Mesodermal cell (in vitro differentiated cells): ENCODE measurements around the gene CAPZA2. TPM values are rescaled to one million over a fixed set of nuclear protein-coding genes. Genes with fewer than 3 reads are reported as not detected.
A peak's percentile ranks its signal among the peaks of the same experiment; 100 is the strongest.
"Not testable (repeated sequence)": the region's sequence is repeated elsewhere in the genome, so short reads cannot be mapped to it uniquely, and the experiment has no call there.

ENCODE experiments used
- H3K27ac ChIP-seq: 2 replicates; pipeline ENCODE4 v1.7.0; 2013; ENCODE audit warnings: mild to moderate bottlenecking, low read depth, low read length, moderate library complexity; ENCODE audit not compliant: severe bottlenecking
- H3K36me3 ChIP-seq: 2 replicates; pipeline ENCODE4 v1.7.1; 2013; ENCODE audit warnings: mild to moderate bottlenecking, low read length, moderate library complexity; ENCODE audit not compliant: control insufficient read depth, insufficient read depth
- H3K4me1 ChIP-seq: one replicate; pipeline ENCODE4 v1.7.1; 2013; ENCODE audit warnings: mild to moderate bottlenecking, low read length; ENCODE audit not compliant: insufficient read depth, control insufficient read depth, poor library complexity, severe bottlenecking
- H3K4me3 ChIP-seq: 2 replicates; pipeline ENCODE4 v1.7.0; 2013; ENCODE audit warnings: low read length, control low read depth, mild to moderate bottlenecking; ENCODE audit not compliant: insufficient read depth, poor library complexity, severe bottlenecking; ENCODE audit errors: extremely low read depth
- H3K9me3 ChIP-seq: 2 replicates; pipeline ENCODE4 v1.7.1; 2013; ENCODE audit warnings: mild to moderate bottlenecking, low read length, moderate library complexity; ENCODE audit not compliant: control insufficient read depth
- WGBS, 2 experiments: methylation state at CpG; one replicate each; pipeline ENCODE4 v1.1.5; 2013; ENCODE audit warnings: missing lambda C conversion rate in 2 of 2; ENCODE audit not compliant: insufficient coverage in 2 of 2; 5-methylcytosine and 5-hydroxymethylcytosine counted together
- polyA plus RNA-seq, 2 experiments: library from polyadenylated mRNA; stranded (reverse); fragments of 50-300 nt; gene quantifications; one replicate each; pipeline ENCODE4 v1.2.3, GENCODE V29; 2013

The CAPZA2 gene
- polyA plus RNA-seq (2013, experiment 1 of 2), result 114 TPM
- polyA plus RNA-seq (2013, experiment 2 of 2), result 137 TPM

DNA sequence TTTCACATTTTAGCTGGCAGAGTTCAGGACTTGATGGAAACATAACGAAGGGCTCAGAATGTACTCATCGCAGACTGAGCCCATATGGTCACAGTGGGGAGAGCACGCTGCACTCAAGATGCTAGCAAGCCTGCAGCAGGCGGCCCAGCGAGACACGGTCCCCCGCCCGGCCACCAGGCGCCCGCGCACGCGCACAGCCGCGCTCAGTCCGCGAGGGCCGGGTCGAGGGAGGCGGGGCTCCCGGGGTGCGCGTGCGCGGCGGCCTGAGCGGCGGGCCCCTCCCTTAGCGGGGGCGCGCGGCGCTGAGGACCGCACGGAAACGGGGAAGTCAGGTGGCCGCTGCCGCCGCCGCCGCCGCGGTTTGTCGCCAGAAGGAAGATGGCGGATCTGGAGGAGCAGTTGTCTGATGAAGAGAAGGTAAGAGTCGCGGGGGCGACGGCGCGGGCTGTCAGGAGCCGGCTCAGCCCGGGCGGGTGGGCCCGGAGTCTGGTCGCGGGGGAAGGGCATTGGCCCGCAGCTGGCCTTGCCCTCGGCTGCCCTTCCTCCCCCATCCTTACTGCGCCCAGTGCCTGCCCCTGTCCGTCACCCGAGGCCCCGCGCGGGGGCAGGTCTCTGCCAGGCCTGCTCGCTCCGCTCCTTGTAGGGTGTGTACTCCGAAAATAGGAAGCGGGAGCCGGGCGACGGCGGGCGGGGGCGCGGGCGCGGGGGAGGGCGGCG lies at the start of gene CAPZA2:
CAPZA2 (plus strand) TSS at position 354 of the 717 bp plus-strand sequence; CDS start at position 379, 25 bp downstream.
- 0 to 2% methylated on average over 23 to 46 of the region's 80 CpGs for WGBS, 2 experiments

DNA sequence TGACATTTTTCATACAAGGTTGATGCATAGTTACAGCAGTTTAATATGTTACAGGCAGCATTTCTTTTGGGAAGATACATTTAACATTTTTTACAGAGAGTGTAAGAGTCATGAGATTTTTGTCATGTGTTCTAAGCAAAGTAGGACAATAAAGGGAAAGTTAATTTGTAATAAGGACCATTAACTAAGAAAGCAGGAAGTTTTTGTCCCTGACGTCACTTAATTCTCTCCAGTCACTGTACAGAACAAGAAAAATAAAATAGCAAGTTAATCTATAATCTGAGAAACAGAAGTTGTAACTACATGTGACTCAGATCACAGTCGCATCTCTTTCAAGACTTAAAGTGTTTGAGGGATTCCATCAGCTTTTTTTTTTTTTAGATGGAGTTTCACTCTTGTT lies 49.5 kb upstream of the CAPZA2 start:
- no peaks in the 10 kb centered on the region for H3K4me1 ChIP-seq

More for the DNA sequence above, at the start of gene CAPZA2:
- Histone ChIP-seq H3K4me1 (no peaks in the 10 kb centered on the region), H3K36me3 (peaks cover 5% of the 10 kb centered on the region), H3K27ac (peak within 1 kb of the TSS; percentile 86), H3K4me3 (peak within 1 kb of the TSS; percentile 89), H3K9me3 (no peaks in the 10 kb centered on the region)

DNA sequence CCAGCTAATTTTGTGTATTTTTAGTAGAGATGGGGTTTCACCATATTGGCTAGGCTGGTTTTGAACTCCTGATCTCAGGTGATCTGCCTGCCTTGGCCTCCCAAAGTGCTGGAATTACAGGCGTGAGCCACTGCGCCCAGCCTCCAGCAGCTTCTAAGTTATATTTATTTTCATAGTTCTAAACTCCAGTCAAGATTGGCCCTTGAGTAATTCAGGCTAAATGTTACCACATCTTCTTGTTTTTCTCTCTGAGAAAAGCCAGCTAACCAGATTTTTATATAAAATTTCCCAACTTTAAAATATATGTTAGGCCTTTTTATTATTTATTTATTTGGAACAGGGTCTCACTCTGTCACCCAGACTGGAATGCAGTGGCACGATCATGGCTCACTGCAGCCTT lies 49.0 kb upstream of the CAPZA2 start:
- not testable (repeated sequence) for H3K9me3 ChIP-seq, H3K27ac ChIP-seq, H3K36me3 ChIP-seq, H3K4me3 ChIP-seq, H3K4me1 ChIP-seq
- 83 to 93% methylated on average over 2 to 3 of the region's 3 CpGs for WGBS, 2 experiments

More for the DNA sequence above, 49.5 kb upstream of the CAPZA2 start:
- Histone ChIP-seq H3K27ac (no peak overlapping the region), H3K9me3 (no peaks in the 10 kb centered on the region), H3K36me3 (no peaks in the 10 kb centered on the region), H3K4me3 (no peak overlapping the region)
- WGBS, 2 experiments, result 89% methylated on average over 1 of the region's 2 CpGs; no CpG with 5 or more reads in 1 of the 2 experiments

DNA sequence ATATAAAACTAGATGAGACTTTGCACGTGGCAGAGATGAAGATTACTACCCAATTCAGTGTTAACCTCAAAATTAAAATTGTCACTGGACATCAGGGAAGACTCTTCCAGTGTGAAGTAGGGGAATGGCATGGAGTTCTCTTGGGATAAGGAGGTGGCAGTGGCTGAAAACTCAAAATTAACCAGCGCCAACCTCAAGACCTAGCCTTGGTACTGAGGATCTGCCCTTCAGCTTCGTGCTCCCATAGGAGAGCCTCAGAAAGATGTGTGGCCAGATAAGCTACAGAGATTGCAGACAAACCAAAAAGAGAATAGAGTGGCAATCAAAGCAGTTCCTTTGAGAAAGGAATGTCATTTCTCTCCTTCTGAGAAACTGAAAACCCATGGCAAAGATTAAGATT lies 47.3 kb upstream of the CAPZA2 start:
- H3K4me1 ChIP-seq, result no peaks in the 10 kb centered on the region
- H3K9me3 ChIP-seq, result no peaks in the 10 kb centered on the region
- no peak overlapping the region for H3K4me3 ChIP-seq
- H3K36me3 ChIP-seq, result no peaks in the 10 kb centered on the region
- no peak overlapping the region for H3K27ac ChIP-seq
- 60 to 91% methylated on average over 1 to 2 of the region's 3 CpGs for WGBS, 2 experiments

DNA sequence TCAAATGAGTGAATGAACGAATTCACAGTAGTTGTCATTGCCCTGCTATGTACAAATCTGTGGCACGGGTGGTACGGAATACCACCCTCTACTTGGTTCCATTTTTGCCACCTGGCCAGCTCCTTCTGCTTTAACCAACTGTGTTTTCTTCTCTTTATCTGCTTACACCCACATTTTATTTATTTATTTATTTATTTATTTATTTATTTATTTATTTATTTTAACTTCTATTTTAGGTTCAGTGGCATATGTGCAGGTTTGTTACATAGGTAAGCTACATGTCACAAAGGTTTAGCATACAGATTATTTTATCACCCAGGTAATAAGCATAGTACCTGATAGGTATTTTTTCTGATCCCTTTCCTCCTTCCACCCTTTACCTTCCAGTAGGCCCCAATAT lies 42.2 kb upstream of the CAPZA2 start:
- H3K9me3 ChIP-seq, result no peaks in the 10 kb centered on the region
- no peaks in the 10 kb centered on the region for H3K36me3 ChIP-seq
- no peak overlapping the region for H3K4me3 ChIP-seq
- no peaks in the 10 kb centered on the region for H3K4me1 ChIP-seq
- H3K27ac ChIP-seq, result no peak overlapping the region
- WGBS, 2 experiments, result 70 to 82% methylated on average over 2 to 3 of the region's 3 CpGs

DNA sequence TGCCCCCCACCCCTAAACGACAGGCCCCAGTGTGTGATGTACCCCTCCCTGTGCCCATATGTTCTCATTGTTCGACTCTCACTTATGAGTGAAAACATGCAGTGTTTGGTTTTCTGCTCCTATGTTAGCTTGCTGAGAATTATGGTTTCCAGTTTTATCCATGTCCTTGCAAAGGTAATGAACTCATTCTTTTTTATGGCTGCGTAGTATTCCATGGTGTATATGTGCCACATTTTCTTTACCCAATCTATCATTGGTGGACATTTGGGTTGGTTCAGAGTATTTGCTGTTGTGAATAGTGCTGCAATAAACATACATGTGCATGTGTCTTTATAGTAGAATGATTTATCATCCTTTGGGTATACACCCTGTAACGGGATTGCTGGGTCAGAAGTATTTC lies 40.7 kb upstream of the CAPZA2 start:
- not testable (repeated sequence) for H3K27ac ChIP-seq, H3K4me3 ChIP-seq, H3K4me1 ChIP-seq, H3K36me3 ChIP-seq, H3K9me3 ChIP-seq
- WGBS, 2 experiments, result 100% methylated on average over 1 of the region's 4 CpGs

DNA sequence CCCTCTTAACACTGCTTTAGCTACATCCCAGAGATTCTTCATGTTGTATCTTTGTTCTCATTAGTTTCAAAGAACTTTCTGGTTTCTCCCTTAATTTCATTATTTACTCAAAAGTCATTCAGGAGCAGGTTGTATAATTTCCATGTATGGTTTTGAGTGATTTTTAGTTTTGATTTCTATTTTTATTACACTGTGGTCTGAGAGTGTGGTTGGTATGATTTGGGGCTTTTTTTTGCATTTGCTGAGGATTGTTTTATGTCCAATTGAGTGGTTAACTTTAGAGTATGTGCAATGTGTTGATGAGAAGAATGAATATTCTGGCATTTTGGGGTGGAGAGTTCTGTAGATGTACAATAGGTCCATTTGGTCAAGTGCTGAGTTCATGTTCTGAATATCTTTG lies 37.9 kb upstream of the CAPZA2 start:
- Histone ChIP-seq H3K4me1 (no peaks in the 10 kb centered on the region), H3K4me3 (no peak overlapping the region), H3K9me3 (no peaks in the 10 kb centered on the region), H3K36me3 (no peaks in the 10 kb centered on the region), H3K27ac (no peak overlapping the region)

DNA sequence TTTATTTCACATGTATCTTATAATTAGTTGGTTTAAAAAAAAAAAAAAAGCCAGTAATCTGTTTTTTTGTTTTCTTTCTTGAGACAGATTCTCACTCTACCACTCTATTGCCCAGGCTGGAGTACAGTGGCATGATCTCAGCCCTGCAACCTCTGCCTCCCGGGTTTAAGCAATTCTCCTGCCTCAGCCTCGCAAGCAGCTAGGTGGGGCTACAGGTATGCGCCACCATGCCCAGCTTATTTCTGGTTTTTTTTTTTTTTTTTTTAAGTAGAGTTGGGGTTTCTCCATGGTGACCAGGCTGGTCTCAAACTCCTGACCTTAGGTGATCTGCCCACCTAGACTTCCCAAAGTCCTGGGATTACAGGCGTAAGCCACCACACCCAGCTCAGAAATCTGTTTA lies 34.1 kb upstream of the CAPZA2 start:
- no peak overlapping the region for H3K4me3 ChIP-seq
- H3K9me3 ChIP-seq, result no peaks in the 10 kb centered on the region
- 83% methylated on average over 1 of the region's 4 CpGs; no CpG with 5 or more reads in 1 of the 2 experiments for WGBS, 2 experiments
- H3K36me3 ChIP-seq, result no peaks in the 10 kb centered on the region
- H3K4me1 ChIP-seq, result no peaks in the 10 kb centered on the region
- no peak overlapping the region for H3K27ac ChIP-seq

DNA sequence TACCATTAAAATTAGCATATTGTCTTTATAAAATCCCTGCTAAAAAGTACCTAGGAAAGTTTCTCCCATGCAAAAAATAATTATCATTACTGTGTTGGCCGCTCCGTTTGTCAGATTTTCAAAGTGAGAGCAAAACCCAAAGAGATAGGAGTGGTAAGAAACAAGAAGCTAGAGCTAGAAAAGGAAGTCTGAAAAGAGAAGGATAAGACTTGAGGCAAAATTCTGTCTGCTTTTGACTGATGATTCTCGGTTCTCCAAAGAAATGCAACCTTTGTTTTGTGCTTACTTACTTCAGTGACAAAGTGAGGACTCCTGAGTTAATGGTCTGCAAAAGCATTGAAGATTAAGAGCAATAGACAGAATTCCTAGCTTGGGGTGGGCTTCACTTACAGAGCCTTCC lies 33.3 kb upstream of the CAPZA2 start:
- Histone ChIP-seq H3K36me3 (no peaks in the 10 kb centered on the region), H3K4me1 (no peaks in the 10 kb centered on the region), H3K27ac (no peak overlapping the region), H3K9me3 (no peaks in the 10 kb centered on the region), H3K4me3 (no peak overlapping the region)
- WGBS, 2 experiments, result 86 to 100% methylated on average over 2 to 3 of the region's 3 CpGs

DNA sequence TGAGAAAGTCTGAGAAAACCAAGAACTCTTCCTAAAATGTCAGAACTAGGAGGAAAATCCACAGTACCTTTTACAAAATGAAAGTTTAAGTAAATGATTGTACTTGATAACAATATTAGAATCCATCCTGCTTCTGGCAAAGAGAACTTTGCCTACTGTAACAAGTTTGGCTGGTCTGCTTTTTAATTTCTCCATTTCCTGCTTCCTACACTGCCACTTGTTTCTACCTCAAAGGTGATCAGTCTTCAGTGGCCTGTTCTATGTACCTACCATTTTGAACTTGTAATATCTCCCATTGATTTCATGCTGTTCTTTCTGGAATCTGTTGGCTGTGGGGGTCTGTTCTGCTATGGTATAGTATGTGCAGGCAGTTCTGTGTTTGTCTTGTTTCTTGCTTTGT lies 32.9 kb upstream of the CAPZA2 start:
- no peaks in the 10 kb centered on the region for H3K36me3 ChIP-seq
- H3K27ac ChIP-seq, result no peak overlapping the region
- no peak overlapping the region for H3K4me3 ChIP-seq
- no peaks in the 10 kb centered on the region for H3K4me1 ChIP-seq
- H3K9me3 ChIP-seq, result no peaks in the 10 kb centered on the region

DNA sequence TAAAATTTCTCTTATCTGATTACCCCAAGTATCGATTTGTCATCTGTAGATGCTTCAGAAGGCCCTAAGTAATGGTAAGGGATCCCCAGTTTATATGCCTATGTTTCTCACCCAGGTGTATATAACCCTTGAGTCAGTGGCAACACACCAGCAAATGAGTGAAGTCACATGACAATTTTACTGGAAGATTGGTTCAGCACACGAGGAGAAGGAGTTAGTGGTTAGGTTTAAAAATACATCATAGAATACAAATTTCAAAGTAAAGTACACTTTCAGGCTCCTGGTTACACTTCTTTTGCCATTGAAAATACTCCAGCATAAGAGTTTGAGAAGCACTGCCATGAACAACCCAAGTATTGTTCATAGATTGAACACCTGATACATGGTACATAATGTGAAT lies 29.7 kb upstream of the CAPZA2 start:
- Histone ChIP-seq H3K4me3 (no peak overlapping the region), H3K27ac (no peak overlapping the region), H3K36me3 (no peaks in the 10 kb centered on the region), H3K4me1 (no peaks in the 10 kb centered on the region), H3K9me3 (no peaks in the 10 kb centered on the region)
- no CpG with 5 or more reads among the region's 2 CpGs for whole genome bisulfite sequencing, 2 experiments
